Cerebellar nuclear complex (tissue), 1 donor: ENCODE data around the gene MAP1B.

ENCODE experiments used
- DNase-seq, 2 experiments: peaks; one replicate each; lab custom pipeline; 2025; lab: John Stamatoyannopoulos, UW

MAP1B gene

DNA sequence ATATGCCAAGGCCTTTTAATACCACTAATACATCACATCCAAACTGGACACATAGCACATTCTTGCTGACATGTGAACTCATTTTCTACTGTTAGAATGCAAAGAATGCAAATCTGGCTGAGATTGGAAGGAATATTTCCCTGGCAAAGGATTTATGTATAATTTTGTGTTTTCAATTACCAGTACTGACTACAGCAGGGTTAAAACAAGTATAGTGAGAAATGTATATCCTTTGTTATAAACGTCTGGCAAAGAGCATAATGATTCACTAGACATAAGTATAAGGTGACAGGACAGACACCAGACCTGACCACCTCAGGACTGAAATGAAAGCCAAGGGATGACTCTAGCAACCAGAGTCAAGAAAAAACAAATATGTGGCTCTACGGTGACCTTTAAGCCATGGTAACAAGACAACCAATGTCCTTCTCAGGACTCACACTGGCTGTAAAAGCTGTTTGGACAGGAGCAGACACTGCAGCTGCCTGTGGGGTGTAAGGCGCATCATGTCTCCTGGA is 117.7 kb downstream of the MAP1B start:
- DNase-seq: no peak

GRCh38 chr5:72225741-72226140 is 118.5 kb downstream of the MAP1B start:
- no peak for DNase-seq

DNA sequence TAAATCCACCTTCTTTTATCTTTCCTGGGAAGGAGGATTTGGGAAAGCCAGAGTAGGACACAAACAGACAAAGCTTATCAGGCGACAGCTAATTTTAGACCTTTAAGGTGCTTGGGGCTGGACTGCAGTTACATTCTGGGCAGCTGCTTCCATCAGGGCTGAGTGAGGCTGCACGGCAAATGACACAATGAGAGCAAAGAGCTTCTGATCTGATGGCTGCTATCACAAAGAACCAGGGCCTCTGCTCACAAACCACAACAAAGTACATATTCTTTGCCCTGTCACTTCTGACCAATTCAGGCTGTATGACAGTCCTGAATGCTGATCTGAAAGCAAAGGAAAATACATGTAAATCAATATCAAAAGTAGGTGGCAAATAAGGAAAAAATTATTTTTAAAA is 119.7 kb downstream of the MAP1B start:
- no peak for DNase-seq

GRCh38 chr5:72228960-72229359 is 121.7 kb downstream of the MAP1B start:
- no peak for DNase-seq

- no peak for DNase-seq
Measured at GRCh38 chr5:72231991-72232703, 124.9 kb downstream of the MAP1B start.

DNA sequence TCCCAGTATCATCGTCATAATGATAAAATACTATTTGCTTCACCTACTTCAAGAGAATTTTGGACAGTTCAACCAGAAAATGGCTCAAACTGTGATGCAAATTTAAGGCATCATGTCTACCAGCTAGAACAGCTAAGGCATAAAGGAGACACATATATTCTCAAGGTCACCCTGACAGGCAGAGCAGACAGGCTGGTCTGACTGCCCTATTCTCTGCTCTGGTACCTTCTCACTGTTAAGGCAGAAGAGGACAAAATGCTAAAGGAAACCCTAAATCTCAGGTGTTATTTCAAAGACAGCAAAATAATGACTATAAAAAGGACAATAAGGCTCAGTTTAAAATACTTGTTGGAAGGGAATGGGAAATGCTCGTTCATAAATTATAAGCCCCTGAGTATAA is 125.6 kb downstream of the MAP1B start:
- no peak for DNase-seq

DNA sequence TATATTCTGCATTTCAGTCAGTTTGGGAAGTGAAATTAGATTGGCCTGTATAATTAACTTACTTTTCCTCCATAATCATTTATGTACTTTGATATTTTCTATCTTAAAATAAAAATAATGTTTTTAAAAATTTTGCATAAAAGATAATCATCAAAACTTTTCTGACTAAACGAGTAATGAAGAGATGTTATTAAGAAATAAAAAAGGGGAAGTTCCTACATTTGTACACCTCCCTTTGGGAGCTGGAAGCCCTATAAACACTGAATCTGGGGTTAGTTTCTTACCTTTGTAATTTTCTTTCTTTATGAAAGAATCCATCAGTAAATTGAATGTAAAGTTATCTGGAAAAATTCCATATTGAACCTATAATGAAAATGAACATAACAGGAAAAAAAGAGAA is 126.6 kb downstream of the MAP1B start:
- no peak for DNase-seq

GRCh38 chr5:72234265-72234700 is 127.0 kb downstream of the MAP1B start:
- no peak for DNase-seq

DNA sequence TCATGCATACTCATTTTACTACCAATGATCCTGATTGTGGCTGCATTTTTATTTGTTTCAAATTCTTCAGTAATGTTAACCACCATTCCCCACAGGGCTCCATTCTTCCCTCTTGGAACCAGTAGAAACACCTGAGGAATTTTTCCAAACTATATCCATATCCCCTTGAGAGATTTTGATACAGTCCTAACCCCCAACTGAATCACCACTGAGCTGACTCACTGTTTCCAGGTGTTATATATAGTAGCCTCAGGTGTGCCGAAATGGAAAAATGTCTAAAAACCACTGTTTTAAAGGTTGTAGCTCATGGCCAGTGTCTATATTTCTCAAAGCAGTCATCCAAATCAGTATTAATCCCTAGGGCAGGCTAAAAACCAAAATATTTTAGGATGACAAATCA is 127.6 kb downstream of the MAP1B start:
- no peak for DNase-seq

GRCh38 chr5:72235725-72236124 is 128.4 kb downstream of the MAP1B start:
- DNase-seq: no peak

GRCh38 chr5:72237415-72237814 is 130.1 kb downstream of the MAP1B start:
- no peak for DNase-seq

DNA sequence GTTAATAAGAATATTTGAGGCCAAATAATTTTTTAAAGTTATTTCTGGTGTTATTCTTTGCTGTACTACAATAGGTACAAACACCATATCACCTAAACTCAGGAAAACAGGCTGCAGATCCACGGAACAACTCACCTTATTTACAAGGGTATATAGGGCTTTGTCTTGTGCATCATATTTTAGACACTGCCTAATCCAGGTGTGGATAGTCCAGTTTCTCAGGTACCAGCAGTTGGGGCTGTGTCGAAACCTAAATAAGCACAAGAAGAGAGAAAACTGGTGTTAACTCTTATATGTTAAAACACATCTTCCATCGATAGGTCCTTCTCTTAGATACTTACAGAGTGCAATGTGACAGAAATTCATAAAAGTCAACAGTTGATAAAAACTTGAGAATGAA is 130.6 kb downstream of the MAP1B start:
- DNase-seq: no peak

DNA sequence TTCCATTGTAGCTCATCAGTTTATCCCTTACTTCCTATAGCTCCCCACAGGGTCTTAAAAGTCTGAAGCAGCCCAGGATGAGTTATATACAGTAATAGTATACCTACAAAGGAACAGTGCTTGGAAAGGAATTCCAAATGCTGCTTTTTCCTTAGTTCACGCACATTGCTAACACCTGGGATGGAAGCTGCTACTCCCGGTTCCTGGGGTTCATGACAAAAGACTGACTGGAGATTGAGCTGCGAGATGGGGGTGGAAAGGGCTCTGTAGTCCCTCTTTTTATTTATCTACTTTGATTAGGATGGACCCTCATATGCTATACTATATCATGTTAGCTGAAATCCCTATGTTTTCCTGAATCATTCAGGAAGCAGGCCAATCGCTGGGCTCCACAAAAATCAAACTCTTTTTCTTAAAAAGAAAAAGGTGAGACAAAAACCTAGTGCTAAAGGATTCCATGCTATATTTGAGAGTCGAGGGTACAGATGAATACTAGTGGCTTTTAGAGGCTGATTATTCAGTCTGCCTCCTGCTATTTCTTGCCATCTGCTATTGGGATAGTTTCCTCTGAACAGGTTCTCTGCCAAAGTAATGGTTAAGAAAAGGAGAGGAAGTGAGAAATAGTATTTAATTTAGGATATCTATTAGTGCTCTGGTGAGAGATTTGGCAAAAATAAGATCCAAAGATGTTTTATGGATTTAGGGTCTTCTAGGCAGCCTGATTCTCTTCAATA is 131.6 kb downstream of the MAP1B start:
- DNase-seq: peak in 1 of 2 experiments; percentile 72

DNA sequence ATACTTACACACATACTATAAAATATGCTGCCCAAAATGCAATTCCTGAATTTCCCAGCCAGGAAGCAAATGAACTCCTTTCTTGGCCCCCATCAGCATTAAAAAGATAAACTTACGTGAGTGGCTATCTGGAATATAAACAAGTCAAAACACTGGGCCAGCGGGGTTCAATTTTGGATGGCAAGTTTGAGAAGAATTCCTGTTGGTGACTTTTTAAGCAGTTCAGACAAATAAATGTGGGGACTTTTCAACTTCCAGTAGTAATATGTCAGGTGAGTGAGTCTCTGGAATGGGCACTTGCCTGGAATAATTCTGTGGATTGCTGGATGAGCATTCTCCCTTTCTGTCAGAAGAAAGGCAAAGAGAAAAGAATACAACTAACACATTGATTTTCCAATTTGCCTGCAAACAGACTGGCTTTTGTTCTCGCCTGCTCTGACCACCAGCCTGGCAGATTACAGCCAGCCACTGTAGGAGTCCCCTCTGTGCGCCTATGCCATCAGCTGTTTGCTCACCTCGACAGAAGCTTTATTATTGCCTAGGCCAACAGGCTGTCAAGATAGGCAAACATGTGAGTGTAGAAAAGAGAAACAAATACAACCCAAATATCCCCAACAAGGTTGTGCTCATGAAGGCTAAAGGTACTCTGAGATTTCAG is 134.2 kb downstream of the MAP1B start:
- DNase-seq: no peak

GRCh38 chr5:72242796-72243475 is 135.7 kb downstream of the MAP1B start:
- DNase-seq: peak in 1 of 2 experiments; percentile 65

DNA sequence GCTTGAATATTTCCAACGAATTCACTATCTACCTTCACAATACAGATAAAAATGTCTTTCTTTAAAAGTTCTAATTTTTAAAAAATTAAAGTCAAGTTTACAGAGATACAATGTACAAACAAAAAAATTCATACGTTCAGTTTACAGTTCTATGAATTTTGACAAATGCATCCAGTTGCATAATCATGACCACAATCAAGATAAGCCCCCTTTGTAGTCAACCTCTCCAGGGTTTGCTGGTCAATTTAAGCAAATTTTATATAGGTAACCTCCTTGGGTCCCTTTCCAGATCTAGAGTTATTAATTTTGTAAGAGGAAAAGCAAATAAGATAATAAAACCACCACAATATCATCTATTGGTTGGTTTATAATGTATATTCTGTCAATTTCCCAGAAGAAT is 136.4 kb downstream of the MAP1B start:
- no peak for DNase-seq

GRCh38 chr5:72244862-72245371 is 137.6 kb downstream of the MAP1B start:
- DNase-seq: peak; percentile 5 to 28

DNA sequence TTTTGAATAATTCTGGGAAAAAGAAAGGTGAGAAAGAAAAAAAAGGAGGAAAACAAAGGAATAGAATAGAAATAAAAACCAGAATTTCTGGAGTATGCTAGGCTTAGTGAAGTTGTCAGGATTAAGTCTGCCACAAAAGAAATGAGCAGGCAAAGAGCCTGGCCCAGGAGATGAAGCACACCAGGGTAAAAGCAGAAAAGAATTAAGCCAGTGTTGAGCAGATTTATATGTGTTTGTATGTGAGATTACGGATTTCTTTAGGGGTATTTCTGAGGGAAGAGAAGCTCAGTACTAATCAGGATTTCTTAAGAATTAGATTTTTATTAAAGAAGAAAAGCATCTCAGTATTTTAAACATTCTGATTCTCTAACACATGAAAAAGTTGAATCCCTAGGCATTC is 138.3 kb downstream of the MAP1B start:
- no peak for DNase-seq

GRCh38 chr5:72245951-72246532 is 138.8 kb downstream of the MAP1B start:
- no peak for DNase-seq

- DNase-seq: no peak
Measured at GRCh38 chr5:72246954-72247442, 139.7 kb downstream of the MAP1B start.

DNA sequence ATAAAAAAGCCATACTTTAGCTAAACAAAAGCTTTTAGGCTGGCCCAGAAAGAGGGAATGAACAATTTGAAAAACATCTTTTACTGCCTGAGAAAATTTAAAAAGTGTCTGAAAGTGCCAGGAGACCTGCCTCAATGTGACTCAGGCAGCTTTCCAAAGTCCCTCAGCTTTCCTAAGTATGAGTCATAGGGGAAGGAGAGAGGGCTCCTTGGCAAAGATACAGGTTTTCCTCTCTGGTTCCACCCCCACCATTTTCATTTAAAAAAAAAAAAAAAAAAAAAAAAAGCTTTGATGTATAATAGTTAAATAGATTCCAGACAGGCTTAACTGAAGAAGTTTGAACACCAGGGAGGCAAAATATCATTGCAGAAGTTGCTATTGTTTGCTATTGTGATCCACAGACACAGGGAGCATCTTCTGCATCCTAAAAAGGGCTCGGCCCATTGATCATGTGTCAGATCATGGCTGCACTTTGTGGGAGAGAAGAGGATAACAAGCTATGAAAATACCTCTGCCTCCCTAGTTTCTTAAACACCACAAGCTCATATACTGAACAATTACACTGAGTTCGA is 141.2 kb downstream of the MAP1B start:
- no peak for DNase-seq
